ENCODE measurements around the gene MYH10. TPM values are rescaled to one million over a fixed set of nuclear protein-coding genes. Genes with fewer than 3 reads are reported as not detected.
A peak's percentile ranks its signal among the peaks of the same experiment; 100 is the strongest.

The MYH10 gene
- total RNA-seq, 1 experiment from 2014 or later: 74.0 TPM

DNA sequence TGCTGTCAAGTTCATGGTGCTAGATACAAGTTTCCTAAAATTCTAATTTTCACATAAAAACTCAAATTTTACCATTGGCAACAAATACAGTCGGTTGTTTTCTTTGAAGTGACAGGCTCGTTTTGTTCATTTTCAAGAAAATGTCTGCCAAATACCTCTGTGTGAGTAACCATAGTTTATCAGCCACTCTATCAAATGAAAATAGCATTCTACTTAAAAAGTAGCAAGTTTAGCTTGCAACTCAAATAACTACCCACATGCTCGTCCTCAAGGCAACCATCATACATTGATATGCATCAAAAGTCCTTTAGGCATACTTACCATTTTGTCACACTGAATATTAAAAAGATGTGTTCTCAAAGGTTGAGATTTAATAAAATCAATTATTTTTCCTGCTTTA lies 11.7 kb downstream of the MYH10 start:
- Mint-ChIP-seq H3K36me3 (ENCODE audit: insufficient read depth, unreplicated experiment) (peaks cover 27% of the 10 kb centered on the region), H3K9me3 (ENCODE audit: unreplicated experiment) (no peaks in the 10 kb centered on the region), H3K4me3 (ENCODE audit: unreplicated experiment) (no peak overlapping the region), H3K4me1 (ENCODE audit: low read depth, unreplicated experiment) (peaks cover 19% of the 10 kb centered on the region), H3K27me3 (ENCODE audit: insufficient read depth, unreplicated experiment) (no peaks in the 10 kb centered on the region), H3K27ac (ENCODE audit: unreplicated experiment) (no peak overlapping the region)
- Histone ChIP-seq H3K27me3 (replicated peaks; ENCODE audit: control insufficient read depth, insufficient read depth, low read length) (no peaks in the 10 kb centered on the region), H3K4me3 (ENCODE audit: low read depth, low read length) (no peak overlapping the region), H3K9me3 (no peaks in the 10 kb centered on the region), H3K4me1 (peaks cover 6% of the 10 kb centered on the region; the same call in 1 of the 2 replicates), H3K36me3 (ENCODE audit: control insufficient read depth, insufficient read depth, low read length) (no peaks in the 10 kb centered on the region)
- intact Hi-C loops (cut with micrococcal nuclease; ENCODE audit: unreplicated experiment): no loop called here
- no peak for TF ChIP-seq CTCF (IDR thresholded peaks at IDR 0.05; ENCODE audit: insufficient read depth in 1 of 2, low read depth in 1 of 2, low read length in 1 of 2, severe bottlenecking in 1 of 2, unreplicated experiment in 1 of 2)
- POLR2A ChIA-PET: no interaction called here
- CTCF ChIA-PET: no interaction called here
- no TSS peak for BruUV-seq (replicated peaks)
- DNase-seq: no peak

- Histone ChIP-seq H3K27me3 (replicated peaks; ENCODE audit: control insufficient read depth, insufficient read depth, low read length) (no peaks in the 10 kb centered on the region), H3K36me3 (ENCODE audit: control insufficient read depth, insufficient read depth, low read length) (no peaks in the 10 kb centered on the region), H3K4me3 (ENCODE audit: low read depth, low read length) (no peak overlapping the region), H3K9me3 (no peaks in the 10 kb centered on the region), H3K4me1 (peaks cover 11% of the 10 kb centered on the region; the same call in 1 of the 2 replicates)
- no peak overlapping the region for H3K4me3 Mint-ChIP-seq (ENCODE audit: unreplicated experiment)
- ChIA-PET CTCF (no interaction called here), POLR2A (no interaction called here)
- TF ChIP-seq CTCF (IDR thresholded peaks at IDR 0.05; ENCODE audit: insufficient read depth in 1 of 2, low read depth in 1 of 2, low read length in 1 of 2, severe bottlenecking in 1 of 2, unreplicated experiment in 1 of 2): no peak
- peaks cover 13% of the 10 kb centered on the region for H3K36me3 Mint-ChIP-seq (ENCODE audit: insufficient read depth, unreplicated experiment)
- BruUV-seq (replicated peaks): no TSS peak
- intact Hi-C loops (cut with micrococcal nuclease; ENCODE audit: unreplicated experiment): no loop called here
- H3K9me3 Mint-ChIP-seq (ENCODE audit: unreplicated experiment): no peaks in the 10 kb centered on the region
- no peak overlapping the region for H3K27ac Mint-ChIP-seq (ENCODE audit: unreplicated experiment)
- peaks cover 14% of the 10 kb centered on the region for H3K4me1 Mint-ChIP-seq (ENCODE audit: low read depth, unreplicated experiment)
- H3K27me3 Mint-ChIP-seq (ENCODE audit: insufficient read depth, unreplicated experiment): no peaks in the 10 kb centered on the region
- no peak for DNase-seq
Measured at GRCh38 chr17:8614988-8615387, 15.5 kb downstream of the MYH10 start.

DNA sequence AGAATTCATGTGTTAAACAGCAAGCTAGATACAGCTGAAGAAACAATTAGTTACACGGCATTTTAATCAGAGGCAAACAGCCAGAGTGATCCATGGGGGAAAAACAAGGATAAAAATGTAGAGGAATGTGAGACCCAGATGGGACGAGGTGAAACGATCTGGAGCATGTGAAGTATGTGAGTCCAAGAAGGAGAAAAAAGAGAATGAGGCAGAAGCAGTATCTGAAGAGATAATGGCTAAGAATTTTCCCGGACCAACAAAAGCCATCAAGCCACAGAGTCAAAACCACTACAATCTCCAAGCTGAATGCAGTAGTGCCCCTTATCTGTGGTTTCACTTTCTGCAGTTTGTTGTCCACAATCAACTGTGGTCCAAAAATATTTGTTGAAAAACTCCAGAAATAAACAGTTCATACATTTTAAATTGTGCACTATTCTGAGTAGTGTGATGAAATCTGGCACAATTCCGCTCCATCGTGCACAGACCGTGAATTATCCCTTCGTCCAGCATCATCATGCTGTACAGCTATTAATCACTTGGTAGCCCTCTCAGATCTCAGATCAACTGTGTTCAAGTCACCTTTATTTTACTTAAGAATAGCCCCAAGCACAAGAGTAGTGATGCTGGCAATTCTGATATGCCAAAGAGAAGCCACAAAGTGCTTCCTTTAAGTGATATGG lies 18.8 kb downstream of the MYH10 start:
- TF ChIP-seq CTCF (IDR thresholded peaks at IDR 0.05; ENCODE audit: insufficient read depth in 1 of 2, low read depth in 1 of 2, low read length in 1 of 2, severe bottlenecking in 1 of 2, unreplicated experiment in 1 of 2): no peak
- DNase-seq: peak in 1 of 2 experiments; percentile 2
- intact Hi-C loops (cut with micrococcal nuclease; ENCODE audit: unreplicated experiment): no loop called here
- Mint-ChIP-seq H3K9me3 (ENCODE audit: unreplicated experiment) (no peaks in the 10 kb centered on the region), H3K4me3 (ENCODE audit: unreplicated experiment) (peak overlapping the region; percentile 56), H3K36me3 (ENCODE audit: insufficient read depth, unreplicated experiment) (peaks cover 17% of the 10 kb centered on the region), H3K27ac (ENCODE audit: unreplicated experiment) (no peak overlapping the region), H3K27me3 (ENCODE audit: insufficient read depth, unreplicated experiment) (no peaks in the 10 kb centered on the region), H3K4me1 (ENCODE audit: low read depth, unreplicated experiment) (peaks cover 25% of the 10 kb centered on the region)
- no TSS peak for BruUV-seq (replicated peaks)
- ChIA-PET POLR2A (no interaction called here), CTCF (no interaction called here)
- H3K4me3 ChIP-seq (ENCODE audit: low read depth, low read length): no peak overlapping the region
- no peaks in the 10 kb centered on the region for H3K9me3 ChIP-seq
- H3K27me3 ChIP-seq (replicated peaks; ENCODE audit: control insufficient read depth, insufficient read depth, low read length): no peaks in the 10 kb centered on the region
- peaks cover 11% of the 10 kb centered on the region; the same call in 1 of the 2 replicates for H3K4me1 ChIP-seq
- H3K36me3 ChIP-seq (ENCODE audit: control insufficient read depth, insufficient read depth, low read length): no peaks in the 10 kb centered on the region
